GM21390 (cell line): ENCODE data around the gene PZP.
"Not testable (repeated sequence)": the region's sequence is repeated elsewhere in the genome, so short reads cannot be mapped to it uniquely, and the experiment has no call there.

ENCODE experiments used
- ATAC-seq: cut with Tn5 transposase; IDR thresholded peaks from one replicate; pipeline ENCODE4 v1.9.1; 2021; ENCODE audit not compliant: unreplicated experiment

The PZP gene

GRCh38 chr12:9198012-9198411, 10.2 kb downstream of the PZP start:
- ATAC-seq: no peak

GRCh38 chr12:9184276-9184675, 23.9 kb downstream of the PZP start:
- ATAC-seq: no peak

DNA sequence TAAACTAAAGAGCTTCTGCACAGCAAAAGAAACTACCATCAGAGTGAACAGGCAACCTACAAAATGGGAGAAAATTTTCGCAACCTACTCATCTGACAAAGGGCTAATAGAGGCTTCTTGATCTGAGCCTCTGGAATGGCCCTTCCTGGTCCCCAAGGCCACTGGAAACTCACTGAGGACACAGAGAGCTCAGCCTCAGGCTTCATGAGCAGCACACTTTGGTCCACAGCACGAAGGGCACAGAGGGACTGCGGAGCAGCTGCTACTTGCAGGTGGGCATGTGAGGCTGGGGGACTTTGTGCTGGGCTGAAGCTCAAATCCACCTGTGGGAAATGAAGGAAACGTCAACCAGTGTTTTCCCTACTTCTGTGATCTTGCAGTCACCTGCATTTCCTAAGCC, 27.4 kb downstream of the PZP start:
- ATAC-seq: no peak

GRCh38 chr12:9179781-9180180, 28.4 kb downstream of the PZP start:
- no peak for ATAC-seq

DNA sequence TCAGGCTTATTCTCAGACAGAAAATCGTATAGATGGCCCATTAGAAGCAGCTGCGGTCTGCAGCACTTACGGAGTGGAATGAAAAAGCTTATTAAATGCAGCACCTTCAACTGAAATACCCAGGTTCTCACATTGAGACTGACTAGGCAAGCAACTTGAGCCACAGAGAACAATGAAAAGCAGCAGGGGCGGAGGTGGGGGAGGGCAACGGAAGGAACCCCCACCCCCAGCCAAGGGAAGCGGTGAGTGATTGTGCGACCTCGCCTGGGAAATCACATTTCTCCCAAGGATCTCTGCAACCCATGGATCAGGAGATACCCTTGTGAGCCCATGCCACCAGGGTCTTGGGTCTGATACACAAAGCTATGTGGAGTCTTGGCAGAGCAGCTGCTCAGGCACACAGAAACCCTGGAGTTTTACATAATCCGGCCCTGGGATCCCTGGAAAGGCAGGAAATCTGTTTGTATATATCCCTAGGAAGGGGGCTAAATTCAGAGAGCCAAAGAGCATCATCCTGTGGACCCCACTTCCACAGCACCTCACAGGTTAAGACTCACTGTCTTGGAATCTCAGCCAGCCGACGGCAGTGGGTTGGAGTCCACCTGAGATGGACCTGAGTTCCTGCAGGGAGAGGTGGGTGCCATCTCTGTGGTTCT, 38.1 kb downstream of the PZP start:
- no peak for ATAC-seq

DNA sequence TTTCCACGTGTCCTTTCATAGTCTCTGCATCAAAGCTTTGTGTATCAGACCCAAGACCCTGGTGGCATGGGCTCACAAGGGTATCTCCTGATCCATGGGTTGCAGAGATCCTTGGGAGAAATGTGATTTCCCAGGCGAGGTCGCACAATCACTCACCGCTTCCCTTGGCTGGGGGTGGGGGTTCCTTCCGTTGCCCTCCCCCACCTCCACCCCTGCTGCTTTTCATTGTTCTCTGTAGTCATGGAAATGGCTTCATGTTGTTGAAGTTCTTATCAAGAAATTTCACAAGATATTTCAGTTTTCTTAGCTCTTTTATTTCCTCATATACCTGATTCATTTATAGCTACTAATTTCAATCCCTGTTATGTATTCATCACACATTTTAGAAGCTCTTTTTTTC, 40.9 kb downstream of the PZP start:
- not testable (repeated sequence) for ATAC-seq

- no peak for ATAC-seq
Measured at GRCh38 chr12:9163392-9163791, 44.8 kb downstream of the PZP start.

DNA sequence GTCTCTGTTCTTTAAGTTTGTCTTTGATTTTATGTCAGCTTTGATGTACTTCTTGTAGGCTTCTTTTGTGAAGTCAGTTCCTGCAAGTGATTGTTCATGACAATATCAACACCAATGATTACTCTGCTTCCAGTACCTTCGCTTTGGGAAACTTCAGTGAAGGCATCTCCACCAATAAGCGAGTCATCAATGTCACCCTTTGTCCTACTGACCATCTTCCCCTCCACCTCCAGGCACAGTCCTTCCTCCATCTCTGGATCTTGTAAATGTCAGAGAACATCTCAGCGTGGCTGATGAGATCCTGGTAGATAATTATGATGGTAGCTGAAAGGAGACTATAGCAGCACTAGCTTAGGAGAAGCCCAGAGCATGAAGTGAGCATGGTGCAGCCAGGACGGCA, 52.1 kb downstream of the PZP start:
- no peak for ATAC-seq

GRCh38 chr12:9149372-9149771, 58.8 kb downstream of the PZP start:
- ATAC-seq: no peak

DNA sequence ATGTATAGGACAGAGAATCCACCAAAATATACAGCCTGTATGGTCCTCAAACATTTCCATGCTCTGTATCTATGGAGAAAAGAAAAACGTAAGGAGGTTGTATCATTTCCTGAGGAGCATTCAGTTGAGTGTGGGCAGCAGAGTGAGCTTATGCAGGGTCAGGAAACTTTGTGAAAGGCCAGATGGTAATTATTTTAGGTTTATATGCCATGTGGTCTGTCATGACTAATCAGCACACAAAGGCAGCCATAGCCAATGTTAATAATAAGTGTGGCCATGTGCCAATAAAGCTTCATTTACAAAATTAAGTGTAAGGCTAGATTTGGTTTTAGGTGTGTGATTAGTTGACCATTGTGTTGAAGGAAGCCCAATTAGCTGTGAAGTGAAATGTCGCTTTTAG, 59.3 kb downstream of the PZP start:
- ATAC-seq: no peak

DNA sequence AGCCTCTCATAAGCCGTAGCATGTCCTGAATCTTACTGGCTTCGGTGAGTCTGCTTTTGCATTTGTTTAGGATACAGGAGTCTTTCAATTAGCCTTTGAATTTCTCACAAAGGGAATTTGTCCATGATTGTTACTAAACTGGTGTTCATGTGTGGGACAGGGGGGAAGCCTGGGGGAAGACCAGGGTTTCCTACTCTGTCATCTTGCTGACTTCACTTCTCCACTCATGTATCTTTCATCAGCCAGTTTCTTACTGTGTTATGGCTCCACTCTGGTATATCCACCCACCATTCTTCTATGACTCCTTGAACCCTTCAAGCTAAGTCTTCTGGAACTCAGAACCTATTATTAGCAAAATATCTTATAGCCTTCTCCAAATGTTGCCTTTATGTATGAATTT, 60.7 kb downstream of the PZP start:
- ATAC-seq: no peak

- ATAC-seq: no peak
Measured at GRCh38 chr12:9144730-9145106, 63.5 kb downstream of the PZP start.

- no peak for ATAC-seq
Measured at GRCh38 chr12:9143929-9144729, 64.1 kb downstream of the PZP start.

- ATAC-seq: no peak
Measured at GRCh38 chr12:9143137-9143536, 65.1 kb downstream of the PZP start.

GRCh38 chr12:9139588-9140290, 68.5 kb downstream of the PZP start:
- not testable (repeated sequence) for ATAC-seq

- ATAC-seq: no peak
Measured at GRCh38 chr12:9135903-9136310, 72.3 kb downstream of the PZP start.

GRCh38 chr12:9134981-9135628, 73.1 kb downstream of the PZP start:
- no peak for ATAC-seq

DNA sequence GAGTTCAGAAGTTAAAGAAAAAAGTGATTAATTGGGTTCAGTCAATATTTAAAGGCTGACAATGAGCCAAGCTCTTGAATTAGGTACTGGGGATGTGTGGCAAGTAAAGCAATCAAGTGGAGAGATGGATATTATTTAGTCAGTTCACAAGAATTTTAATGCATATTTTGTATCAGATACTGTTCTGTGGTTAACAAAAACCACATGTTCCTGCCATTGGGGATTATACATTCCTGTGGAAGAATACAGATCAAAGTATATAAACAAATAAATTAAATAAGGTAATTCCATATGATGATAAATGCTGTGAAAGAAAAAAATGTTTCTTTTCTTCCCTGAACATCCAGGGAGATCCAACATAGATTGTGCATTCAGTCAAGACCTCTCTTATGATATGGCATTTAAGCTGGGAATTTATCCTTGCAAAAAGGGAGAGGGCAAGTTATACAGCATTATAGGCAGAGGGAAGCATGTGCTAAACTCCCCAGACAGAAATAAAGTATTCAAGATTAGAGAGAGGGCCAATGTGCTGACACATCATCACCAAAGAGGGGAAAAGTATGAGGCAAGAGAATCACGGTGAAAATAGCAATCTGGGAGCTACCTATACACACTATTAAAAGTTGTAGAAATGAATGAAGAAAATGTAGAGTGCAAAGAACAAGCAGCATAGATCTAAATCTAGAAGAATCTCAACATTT, 74.8 kb downstream of the PZP start:
- ATAC-seq: no peak

DNA sequence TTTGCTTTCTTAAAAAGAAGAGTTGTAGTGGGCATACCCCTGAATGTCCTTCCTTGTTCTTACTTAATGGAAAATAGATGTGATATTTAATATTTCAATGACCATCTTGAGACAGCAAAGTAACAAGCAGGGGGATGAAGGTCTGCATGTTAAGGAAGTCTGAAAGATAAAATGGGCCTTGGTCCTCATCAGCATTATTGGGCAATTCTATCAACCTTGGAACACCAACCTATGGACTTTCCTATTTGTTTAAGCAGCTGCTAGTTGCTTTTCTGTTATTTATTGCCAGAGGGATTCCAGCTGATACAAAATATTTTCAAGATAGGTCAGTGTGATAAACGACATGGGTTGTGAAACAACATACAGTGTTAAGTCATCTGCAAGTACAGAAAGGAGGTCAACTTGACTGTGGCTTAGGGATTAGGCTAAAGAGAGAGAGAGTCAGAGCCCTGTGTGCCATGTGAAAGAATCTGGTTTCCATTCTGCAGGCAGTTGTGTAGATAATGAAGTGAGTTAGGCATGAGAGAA, 76.1 kb downstream of the PZP start:
- ATAC-seq: no peak

DNA sequence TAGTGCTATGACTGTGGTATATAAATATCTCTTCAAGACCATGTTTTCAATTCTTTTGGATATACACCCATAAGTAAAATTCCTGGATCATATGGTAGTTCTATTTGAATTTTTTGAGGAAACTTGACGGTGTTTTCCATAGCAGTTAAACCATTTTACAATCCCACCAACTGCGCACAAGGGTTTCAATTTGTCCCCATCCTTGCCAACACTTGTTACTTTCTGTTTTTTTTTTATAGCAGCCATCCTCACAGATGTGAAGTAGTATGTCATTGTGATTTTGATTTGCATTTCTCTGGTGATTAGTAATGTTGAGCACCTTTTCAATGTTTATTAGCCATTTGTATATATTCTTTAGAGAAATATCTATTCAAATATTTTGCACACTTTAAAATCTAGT, 78.0 kb downstream of the PZP start:
- ATAC-seq: no peak
